Glomerular endothelial cell (primary cell): ENCODE measurements around the gene NUPR1. TPM values are rescaled to one million over a fixed set of nuclear protein-coding genes. Genes with fewer than 3 reads are reported as not detected.
"Not testable (repeated sequence)": the region's sequence is repeated elsewhere in the genome, so short reads cannot be mapped to it uniquely, and the experiment has no call there.

Source experiments
- DNase-seq: peaks from one replicate; pipeline ENCODE4 v3.0.0-alpha.2; 2011; ENCODE audit warnings: low read depth, low spot score; ENCODE audit errors: extremely low read depth
- total RNA-seq: library from RNA; depleted of rRNA; stranded (reverse); fragments of >200 nt; gene quantifications from 2 replicates; pipeline ENCODE4 v1.2.3, GENCODE V29; 2015

NUPR1 gene, protein sequence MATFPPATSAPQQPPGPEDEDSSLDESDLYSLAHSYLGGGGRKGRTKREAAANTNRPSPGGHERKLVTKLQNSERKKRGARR
- total RNA-seq, result 0.10 and 0.23 TPM in 2 replicates

DNA sequence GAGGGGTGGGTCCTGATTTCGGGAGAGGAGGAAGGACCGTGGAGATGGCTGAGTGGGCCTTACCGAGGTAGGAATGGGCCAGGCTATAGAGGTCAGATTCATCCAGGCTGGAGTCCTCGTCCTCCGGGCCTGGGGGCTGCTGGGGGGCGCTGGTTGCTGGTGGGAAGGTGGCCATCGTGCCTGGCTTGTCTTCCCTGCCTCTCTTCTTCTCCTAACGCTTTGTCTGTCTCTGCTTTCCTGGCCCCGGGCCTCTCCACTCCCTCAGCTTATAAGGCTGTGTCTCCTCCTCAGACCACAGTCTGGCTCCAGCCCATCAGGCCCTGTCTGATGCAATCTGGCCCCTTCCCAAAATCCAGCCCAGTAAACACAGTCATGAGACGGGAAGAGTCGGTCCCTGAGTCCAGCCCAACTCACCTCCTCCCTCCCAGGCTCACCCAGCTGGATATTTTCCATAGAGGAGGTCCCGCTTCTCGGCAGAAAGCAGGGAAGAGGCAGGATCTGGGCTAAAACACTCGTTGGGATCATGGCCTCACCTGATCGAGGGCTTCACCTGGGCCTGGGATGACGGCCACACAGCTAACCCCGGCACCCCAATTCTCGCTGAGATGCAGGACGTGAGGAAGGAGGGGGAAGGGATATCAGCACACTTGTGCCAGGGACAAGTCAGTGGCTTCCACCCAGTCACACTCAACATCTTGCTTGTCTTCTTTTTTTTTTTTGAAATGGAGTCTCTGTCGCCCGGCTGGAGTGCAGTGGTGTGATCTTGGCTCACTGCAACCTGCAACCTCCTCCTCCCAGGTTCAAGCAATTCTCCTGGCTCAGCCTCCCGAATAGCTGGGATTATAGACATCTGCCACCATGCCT lies at the start of gene NUPR1:
NUPR1 (minus strand) TSS at position 242 of the 864 bp plus-strand sequence; CDS start at position 175, 67 bp downstream.
- DNase-seq, result no peak

DNA sequence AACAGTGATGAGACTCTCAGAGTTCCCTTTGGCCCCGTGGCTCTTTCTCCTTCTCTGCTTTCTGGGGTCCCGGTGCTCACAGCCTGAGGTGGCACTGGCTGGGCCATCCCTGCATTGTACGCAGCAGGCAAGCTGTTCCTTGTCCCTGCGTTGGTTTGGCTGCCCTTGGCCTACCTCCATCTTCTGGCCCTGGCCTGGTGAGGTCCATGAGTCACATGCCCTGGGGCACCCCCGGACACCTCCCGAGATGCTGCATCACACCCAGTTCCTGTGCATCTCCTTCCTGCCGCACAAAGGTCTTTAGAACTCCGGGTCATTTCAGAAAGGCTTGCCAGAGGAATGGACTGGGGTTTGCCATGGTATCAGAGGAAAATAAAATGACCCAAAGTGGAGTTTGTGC lies 48.6 kb upstream of the NUPR1 start:
- DNase-seq, result no peak

DNA sequence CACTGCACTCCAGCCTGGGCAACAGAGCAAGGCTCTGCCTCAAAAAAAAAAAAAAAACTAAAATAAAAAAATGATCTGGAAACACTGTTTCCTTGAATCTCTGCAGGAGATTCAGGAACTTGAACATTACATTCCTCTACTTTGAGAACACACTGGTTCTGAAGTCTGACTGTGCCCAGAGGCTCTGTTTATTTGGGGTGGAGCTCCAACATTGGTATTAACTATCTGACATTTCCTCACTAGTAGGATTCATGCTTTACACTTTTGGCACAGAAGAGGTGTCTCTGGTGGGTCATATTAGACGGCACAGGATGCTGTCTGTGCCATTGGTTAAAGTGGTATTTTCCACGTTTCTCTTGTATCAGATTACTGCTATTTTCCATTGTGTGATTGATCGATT lies 47.7 kb upstream of the NUPR1 start:
- DNase-seq, result no peak

DNA sequence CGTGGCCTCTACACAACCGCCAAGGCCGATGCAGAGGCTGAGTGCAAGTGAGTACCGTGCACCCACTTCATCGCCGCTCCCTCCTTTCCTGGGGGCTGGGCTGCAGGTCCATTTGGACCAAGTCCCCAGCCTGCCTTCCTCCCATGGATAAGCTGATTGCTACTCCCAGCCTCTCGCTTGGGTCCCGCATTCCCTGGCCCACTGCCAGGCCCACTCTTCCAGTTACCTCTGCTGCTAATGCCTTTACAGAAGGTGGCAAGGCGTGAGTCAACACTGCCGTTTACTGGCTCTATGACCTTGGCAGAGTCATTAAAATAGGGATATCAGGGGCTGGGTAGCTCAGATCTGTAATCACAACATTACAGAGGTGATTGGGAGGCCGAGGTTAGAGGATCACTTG lies 46.9 kb upstream of the NUPR1 start:
- DNase-seq, result no peak

DNA sequence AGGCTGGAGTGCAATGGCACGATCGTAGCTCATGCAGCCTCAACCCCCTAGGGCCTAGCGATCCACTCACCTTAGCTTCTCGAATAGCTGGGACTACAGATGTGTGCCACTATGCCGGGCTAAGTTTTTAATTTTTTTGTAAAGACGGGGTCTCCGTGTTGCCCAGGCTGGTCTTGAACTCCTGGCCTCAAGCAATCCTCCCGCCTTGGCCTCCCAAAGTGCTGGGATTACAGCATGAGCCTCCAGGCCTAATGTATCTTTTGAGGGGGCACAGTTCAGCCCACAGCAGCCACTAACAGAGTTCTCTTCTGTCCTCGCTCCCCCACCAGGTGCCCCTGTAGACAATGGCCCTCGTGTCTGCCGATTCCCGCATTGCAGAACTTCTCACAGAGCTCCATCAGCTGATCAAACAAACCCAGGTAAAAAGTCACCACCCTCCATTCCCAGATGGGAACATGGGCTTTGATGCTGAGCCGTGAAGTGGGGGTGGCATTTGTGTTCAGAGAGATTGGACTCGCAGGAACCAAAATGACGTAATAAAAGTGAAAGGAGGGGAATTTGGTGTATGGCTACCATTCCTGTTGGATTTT lies 42.0 kb upstream of the NUPR1 start:
- no peak for DNase-seq

DNA sequence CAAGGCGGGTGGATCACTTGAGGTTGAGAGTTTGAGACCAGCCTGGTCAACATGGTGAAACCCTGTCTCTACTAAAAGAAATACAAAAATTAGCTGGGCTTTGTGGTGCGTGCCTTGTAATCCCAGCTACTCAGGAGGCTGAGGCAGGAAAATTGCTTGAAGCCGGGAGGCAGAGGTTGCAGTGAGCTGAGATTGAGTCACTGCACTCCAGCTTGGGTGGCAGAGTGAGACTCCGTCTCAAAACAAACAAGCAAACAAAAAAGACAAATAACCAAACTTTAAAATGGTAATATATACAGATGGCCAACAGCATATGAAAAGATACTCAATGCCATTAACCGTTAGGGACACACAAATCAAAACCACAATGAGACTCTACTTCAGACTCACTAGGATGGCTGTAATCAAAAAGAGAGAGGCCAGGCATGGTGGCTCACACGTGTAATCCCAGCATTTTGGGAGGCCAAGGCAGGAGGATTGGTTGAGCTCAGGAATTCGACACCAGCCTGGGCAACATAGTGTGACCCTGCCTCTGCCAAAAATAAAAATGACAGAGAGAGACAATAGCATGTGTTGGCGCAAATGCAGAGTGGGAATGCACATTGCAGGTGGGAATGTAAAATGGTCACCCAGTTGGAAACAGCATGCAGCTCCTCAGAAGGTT lies 36.8 kb upstream of the NUPR1 start:
- no peak for DNase-seq

DNA sequence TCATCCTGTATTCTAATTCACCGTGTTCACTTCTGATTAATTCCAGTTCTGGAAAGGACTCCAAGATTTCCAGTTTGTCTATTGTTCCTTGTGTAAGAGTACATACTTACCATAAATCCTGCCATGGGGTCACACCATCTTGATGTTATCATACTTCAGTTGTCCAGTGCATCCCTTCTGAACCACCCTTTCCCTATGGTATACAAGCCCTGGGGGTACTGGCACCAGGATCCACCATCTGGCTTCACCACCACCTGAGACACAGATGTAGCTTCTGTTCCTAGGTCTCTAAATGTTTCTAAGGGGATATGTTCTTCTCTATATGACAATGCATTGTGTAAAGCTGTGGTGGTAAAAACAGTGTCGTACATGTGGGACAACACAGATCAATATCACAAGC lies 36.2 kb upstream of the NUPR1 start:
- no peak for DNase-seq

DNA sequence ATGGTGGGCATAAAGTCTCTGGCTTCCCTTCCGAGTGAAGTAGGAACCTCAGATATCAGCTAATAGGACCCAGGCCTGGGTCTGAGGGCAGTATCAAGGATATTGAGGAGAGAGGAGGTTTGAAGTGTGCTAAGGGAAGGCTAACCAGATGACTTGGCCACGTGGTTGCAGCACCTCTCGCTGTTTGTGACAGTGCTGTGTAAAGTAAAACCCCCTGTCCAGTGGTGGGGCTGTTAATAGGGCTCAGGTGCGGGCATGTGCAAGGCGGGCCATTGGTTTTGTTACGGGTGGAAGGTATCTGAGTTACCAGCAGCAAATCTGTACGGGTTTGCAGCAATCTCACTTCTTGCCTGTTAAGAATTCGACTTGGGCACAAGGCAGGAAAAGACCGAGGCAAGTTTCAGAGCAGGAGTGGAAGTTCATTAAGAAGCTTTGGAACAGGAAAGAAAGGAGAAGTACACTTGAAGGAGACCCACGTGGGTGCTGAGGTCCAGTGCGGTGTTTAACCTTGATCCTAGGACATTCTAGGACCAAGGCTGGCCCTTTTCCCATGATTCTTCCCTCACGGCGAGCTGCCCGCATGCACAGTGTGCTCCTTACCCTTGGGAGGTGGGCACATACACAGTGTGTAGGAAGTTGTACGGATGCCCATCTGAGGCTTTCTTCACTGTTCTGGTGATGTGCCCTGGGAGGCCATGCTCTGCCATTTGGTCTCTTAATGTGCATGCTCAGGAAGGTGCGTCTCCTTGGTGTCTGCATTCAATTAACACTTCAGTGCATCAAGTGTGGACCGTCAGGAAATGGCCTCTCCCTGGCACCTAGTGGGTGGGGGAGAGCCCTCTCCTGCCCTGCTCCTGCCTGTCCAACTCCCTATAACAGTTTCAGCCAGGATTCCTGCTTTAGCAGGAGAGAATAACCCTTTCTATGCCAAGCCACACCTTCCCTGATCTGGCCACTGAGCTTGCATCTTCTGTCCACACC lies 35.3 kb upstream of the NUPR1 start:
- no peak for DNase-seq

DNA sequence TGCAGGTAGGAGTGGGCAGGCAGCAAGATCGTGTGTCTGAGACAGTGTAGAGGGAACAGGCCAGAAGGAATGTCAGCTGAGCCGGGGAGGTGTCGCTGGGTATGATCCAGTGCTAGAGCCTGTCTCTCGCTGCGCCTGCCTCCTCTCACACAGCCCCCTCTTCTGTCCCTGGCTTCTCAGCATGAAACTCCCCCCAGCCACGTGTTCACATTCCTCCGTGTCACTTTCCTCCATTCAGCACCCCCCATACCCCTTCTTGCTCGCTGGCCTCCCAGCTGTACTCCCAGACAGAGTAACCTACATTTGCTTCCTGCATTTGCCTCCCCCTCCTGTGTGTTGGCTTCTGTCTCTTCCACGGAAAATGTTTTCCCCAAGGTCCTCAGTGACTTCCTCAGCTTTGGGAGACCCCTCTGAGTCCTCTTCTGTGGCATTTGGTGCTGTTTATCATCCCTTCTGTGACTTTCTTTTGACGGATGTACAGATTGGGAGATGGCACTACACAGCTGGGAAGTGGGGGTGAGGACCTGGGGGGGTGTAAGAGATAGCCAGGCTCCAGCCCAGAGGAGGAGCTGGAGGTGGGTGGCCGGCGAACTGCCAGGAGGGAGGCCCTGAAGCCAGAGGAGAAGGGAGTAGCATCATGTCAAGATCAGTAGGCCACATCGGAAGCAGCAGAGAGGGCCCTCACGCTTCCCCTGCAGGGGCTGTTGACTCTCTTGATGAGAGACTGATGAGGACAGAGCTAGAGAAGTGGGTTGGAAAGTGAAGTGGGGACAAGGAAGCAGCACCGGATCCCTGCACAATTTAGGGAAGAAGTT lies 34.1 kb upstream of the NUPR1 start:
- no peak for DNase-seq

DNA sequence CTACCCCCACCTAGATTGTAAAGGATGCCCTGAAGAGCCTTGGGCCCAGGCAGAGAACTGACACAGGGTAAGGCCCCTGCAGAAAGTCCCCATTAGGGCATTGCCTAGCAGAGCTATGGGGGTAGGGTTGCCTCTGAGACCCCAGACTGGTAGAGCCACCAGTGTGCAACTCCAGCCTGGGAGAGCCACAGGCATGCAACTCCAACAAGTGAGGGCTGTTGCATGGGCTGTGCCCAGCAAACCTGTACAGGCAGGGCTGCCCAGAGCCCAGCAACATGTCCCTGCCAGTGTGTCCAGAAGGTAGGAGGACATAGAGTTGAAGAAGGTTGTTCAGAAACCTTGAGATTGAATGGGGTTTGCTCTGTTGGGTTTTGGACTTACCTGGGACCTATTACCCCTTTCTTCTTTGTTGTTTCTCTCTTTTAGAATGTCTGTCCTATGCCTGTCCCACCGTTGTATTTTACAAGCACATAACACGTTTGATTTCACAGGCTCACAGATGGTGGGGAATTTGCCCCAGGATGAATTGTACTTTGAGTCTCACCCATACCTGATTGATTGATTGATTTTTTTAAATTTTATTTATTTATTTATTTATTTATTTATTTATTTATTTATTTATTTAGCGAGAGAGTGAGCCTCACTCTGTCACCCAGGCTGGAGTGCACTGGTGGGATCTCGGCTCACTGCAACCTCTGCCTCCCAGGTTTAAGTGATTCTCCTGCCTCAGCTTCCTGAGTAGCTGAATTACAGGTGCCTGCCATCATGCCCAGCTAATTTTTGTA lies 31.4 kb upstream of the NUPR1 start:
- no peak for DNase-seq

DNA sequence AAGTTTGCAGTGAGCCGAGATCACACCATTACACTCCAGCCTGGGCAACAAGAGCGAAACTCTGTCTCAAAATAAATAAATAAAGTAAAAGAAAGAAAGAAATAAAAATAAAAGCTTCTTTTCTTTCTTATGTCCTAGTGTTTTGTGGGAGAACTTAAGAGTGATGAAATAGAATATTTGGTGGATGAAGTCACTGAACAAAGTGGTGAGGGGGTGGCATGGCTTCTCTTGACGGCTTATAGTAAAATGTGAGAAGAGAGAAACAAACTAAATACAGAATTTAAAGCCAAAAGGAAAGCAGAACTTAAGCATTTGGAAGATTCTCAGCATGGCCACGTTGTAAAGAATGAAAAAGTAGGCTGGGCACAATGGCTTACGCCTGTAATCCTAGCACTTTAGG lies 30.2 kb upstream of the NUPR1 start:
- no peak for DNase-seq

DNA sequence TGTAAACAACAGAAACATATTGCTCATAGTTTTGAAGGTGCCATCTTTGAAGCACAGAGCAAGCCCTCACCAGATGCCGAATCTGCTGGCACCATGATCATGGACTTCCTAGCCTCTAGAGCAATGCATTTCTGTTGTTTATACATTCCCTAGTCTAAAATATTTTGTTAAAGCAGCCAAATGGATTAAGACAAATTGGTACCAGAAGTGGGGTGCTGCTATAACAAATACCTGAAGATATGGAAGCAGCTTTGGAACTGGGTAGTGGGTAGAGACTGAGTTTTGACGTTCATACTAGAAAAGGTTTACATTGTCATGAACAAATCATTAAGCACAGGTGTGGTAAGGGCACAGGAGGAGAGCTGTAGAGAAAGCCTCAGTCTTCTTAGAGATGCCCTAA lies 28.5 kb upstream of the NUPR1 start:
- DNase-seq, result no peak

DNA sequence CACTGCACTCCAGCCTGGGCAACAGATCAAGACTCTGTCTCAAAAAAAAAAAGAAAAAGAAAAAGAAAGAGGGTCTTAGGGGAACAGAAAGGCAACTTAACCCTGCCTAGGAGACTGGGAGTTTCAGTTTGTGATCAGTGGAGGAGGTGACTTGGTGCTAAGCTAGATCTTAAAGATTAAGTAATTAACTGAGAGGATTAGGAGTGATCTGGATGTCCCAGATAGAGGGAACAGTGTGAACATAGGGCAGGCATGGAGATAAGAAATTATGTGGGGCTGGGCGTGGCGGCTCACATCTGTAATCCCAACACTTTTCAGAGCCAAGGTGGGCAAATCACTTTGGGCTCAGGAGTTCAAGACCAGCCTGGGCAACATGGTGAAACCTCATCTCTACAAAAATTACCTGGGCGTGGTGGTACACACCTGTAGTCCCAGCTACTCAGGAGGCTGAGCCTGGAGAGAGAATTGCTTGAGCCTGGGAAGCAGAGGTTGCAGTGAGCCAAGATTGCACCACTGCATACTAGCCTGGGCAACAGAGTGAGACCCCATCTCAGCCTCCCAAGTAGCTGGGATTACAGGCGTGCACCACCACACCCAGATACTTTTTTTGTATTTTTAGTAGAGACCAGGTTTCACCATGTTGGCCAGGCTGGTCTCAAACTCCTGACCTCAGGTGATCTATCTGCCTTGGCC lies 27.6 kb upstream of the NUPR1 start:
- DNase-seq, result not testable (repeated sequence)

DNA sequence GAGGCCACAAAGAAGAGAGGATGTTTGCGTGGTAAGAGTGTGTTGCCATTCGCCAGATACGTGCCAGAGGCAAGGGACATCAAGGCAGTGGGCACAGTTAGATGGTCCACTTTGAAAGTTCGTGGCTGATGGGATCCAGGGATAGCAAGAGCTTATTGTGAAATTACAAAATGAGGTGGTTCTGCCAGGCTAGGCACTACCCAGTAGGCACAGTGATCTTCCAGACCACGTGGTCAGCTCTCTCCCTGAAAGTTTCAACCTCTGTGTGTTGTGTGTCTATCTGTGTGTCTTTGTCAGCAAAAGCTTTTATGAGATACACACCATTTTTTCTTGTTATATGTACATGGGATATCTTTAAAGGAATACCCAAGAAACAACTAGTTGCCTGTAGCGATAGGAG lies 24.4 kb upstream of the NUPR1 start:
- DNase-seq, result no peak

DNA sequence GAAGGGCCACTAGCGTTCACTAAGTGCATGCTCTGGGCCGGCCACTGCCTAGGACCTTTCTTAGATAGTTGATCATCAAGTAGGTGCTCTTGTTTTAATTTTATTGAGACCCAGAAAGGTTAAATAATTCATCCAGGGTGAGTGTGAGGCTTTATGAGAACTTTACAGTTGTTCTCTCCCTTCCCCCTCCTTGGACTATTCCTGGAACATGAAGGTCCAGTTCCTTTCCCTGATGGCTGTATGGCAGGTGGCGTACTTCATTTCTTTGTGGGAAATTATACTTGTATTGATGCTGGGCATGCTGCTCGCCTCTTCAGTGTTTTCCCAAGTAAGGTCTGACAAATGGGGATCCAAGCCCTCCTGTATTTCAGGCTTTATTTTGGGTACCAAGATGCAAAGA lies 23.4 kb upstream of the NUPR1 start:
- DNase-seq, result no peak

DNA sequence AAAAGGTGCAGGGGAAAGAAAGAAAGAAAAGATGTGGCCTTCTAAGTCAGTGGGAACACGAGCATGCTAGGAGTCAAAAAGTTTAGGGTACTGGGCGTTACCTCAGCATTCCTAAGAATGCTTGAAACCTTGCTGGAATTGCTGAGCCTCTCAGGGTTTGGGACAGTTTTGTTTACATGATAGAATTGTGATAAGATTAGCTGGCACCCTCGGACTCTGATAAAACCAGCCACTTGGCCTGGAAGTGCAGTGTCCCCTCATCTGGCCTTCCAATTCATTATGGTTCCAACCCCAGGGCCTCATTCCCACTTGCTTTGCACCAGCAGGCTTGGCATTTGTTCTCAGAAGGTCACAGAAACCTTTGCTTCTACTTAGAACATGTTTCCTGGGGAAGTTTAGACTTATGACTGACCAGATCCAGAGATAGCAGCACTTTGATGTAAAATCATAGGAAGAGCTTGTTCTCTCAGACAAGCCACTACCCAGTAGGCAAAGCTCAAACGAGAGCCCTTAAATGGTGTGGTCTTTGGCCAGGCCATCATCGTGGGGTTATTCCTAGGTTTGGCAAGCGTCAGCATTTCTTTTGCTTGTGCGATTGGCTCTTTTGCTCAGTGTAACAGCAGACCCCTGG lies 22.9 kb upstream of the NUPR1 start:
- DNase-seq, result no peak

DNA sequence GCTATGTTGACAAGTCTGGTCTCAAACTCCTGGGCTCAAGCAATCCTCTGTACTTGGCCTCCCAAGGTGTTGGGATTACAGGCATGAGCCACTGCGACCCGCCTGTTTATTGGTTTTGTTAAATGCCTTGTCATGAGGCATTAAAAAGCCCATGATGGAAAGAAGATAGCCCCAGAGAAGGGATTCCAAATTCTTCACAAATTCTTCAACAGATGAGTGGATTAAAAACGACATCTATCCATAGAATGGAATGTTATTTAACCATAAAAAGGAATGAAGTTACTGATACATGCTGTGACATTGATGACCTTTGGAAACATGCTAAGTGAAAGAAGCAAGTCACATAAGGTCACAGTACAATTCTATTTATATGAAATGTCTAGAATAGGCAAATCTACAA lies 19.7 kb upstream of the NUPR1 start:
- no peak for DNase-seq

DNA sequence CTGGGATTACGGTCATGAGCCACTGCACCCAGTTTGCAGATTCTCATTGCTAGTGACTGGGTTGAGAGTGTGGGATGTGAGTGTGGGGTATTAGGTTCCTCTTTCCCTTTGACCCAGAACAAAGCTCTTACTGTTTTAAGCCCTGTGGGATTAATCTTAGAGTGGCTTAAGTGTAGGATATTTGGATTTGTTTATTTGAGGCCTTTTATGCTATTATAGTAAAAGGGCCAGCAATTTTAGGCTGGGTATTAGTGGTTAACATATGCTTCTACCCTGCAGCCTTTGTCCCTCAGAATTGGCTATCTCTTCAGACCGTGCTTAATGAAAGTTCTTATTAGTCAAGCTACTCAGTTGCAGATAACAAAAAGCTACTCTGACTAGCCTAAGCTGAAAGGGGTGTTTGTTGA lies 18.1 kb upstream of the NUPR1 start:
- no peak for DNase-seq
